HG02610 (cell line): ENCODE measurements around the gene SPRED2.

Experiments
- ATAC-seq: cut with Tn5 transposase; IDR thresholded peaks from one replicate; pipeline ENCODE4 v1.9.1; 2021; ENCODE audit warnings: mild to moderate bottlenecking, moderate library complexity; ENCODE audit not compliant: unreplicated experiment

Gene SPRED2

GRCh38 chr2:65287364-65287763 lies 145.0 kb downstream of the SPRED2 start:
- no peak for ATAC-seq

DNA sequence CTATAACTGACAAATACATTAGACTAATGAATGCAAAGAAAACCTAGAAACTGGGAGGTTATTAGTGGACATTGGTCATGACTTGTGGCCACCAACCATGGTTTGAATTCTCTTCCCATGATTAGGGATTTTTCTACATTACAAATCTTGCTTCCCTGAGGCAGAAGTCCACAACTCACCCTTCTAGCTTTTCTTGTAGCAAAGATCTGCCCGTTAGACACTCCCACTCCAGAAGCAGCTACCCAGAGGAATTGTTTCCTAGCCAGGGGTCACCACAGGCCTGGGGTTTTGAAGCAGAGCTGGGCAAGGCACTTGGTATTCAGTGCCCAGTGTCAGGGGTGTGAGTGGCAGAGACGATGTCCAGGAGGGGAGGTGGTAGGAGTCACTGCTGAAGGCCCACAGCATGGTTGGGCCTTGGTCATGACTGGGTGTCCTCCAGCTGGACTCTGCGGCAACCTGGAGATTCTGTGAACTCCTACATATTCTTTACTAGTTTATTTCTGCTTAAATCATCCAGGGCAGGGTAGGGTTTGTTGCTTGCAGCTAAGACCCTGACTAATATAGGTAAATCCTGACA lies 149.8 kb downstream of the SPRED2 start:
- no peak for ATAC-seq

DNA sequence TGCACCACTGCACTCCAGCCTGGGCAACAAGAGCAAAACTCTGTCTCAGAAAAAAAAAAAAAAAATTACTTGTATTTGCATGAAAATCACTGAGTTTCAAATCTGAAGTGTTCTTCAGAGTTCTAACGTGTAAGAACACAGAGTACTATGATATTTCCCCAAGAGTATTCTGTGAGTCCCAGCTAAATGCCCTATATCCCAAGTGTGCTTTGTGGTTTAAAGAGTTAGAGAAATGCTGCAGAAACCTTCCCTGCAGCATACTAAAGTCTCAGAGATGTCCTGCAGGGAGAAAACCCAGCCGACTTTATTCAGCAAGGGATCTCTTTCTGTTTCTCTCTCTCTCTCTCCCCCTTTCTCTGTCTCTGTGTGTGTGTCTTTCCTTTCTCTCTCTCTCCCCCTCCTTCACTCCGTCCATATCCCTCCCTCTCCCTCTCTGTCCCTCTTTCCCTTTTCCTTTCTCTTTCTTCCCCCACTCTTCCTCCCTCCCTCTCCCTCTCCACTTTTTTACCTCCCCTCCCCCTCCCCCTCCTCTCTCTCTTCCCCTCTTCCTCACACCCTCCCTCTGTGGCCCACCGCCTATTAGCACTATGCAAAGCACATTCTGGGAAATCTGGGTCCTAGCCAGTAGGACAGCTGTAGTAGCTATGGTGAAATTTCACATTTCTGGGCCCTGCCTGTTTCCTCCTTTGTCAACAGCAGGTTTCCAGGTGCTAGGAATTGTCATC lies 150.6 kb downstream of the SPRED2 start:
- no peak for ATAC-seq

- ATAC-seq: no peak
Measured at GRCh38 chr2:65279756-65280155, 152.6 kb downstream of the SPRED2 start.

GRCh38 chr2:65278531-65278981 lies 153.8 kb downstream of the SPRED2 start:
- no peak for ATAC-seq

DNA sequence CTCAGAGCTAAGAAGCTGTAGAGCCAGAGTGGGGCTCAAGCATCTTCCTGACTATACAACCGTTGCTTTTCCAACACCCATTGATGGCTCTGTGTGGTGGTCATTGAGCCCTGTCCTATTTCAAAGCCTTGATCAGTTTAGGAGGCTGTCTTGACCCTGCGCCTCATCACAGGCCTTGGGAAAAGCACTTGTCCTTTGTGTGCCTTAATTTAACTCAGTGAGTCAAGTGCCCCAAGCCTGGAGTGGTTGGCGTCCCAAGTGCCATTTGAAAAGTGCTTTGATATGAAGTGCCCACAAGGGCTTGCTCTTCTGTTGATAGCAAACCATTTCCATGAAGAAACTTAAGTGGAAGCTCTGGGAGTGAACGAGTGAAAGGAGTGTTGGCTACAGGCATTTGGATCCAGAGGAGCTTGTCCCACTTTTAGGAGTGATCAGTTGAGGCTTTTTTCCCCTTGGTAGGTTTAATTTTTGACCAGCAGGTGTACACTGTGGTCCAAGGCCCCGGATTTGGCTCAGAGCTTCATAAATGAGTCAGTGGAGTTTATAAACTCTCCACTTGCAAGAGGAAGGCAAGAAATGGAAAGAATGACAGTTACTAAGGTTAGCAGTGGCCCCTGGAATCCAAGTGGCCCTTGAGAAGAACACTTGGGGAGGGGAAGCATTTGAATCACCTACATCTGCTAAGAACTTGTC lies 154.5 kb downstream of the SPRED2 start:
- ATAC-seq: no peak

GRCh38 chr2:65277118-65277517 lies 155.3 kb downstream of the SPRED2 start:
- ATAC-seq: no peak

- ATAC-seq: no peak
Measured at GRCh38 chr2:65276609-65277008, 155.8 kb downstream of the SPRED2 start.

DNA sequence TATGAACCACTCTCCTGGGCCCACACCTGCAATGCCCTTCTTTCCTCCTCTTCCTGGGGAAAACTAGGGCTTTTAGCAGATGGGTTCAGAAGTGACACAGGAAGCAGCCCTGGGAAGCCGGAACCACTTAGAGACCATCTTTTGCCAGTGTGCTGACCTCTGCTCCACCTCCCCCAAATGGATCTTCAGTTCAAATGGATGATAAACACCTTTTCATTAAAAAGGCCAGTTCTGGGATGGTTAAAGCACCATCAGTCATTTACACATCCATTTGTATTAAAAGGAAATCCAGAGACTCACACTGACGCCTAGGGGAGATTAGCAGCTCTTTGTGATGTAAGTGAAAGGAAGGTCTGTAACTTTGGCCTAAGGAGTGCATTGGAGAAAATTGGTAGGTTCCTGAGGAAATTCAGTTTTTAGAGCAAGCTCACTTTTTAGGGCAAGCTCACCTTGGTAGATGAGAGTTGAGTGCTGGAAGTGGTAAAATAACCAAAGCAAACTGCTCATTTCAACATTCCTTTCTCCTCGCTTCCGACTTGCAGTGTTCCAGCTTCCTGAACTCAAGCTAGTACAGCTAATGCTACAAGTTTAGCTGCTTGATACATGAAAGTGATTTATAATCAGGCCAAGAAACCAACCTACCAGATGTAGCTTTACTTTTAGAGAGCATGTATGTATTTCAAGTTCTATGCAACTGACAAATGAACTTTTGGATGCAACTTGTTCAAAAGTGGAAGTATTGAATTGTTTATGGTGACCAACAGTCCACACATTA lies 157.1 kb downstream of the SPRED2 start:
- no peak for ATAC-seq

DNA sequence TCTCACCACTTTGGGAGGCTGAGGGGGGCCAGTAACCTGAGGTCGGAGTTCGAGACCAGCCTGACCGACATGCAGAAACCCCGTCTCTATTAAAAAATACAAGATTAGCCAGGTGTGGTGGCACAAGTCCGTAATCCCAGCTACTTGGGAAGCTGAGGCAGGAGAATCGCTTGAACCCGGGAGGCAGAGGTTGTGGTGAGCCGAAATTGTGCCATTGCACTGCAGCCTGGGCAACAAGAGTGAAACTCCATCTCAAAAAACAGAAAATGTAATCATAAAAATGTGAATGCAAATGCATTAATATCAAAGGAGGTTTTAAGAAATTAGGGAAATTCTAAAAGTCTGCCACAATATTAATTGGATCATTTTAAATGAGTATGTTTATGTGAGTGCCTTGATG lies 159.1 kb downstream of the SPRED2 start:
- no peak for ATAC-seq

GRCh38 chr2:65268957-65269356 lies 163.4 kb downstream of the SPRED2 start:
- no peak for ATAC-seq

DNA sequence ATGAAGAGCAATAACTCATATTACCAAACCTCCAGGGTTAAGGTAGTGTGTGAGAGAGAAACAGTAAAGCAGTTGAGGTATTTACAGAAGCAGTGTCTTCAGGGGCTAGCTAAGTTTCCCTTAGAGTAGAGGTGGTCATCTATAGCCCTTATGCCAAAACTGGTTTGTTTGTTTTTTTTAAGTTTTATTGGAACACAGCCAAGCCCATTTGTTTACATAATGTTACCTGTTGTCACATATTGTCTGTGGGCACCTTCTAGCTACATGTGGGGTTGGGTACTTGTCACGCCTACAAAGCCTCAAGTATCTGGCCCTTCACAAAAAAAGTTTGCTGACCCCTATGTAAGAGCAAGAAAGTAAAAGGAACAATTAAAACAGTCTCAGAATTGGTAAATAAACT lies 165.4 kb downstream of the SPRED2 start:
- no peak for ATAC-seq

GRCh38 chr2:65265671-65266045 lies 166.7 kb downstream of the SPRED2 start:
- no peak for ATAC-seq

GRCh38 chr2:65264821-65265670 lies 167.4 kb downstream of the SPRED2 start:
- no peak for ATAC-seq

DNA sequence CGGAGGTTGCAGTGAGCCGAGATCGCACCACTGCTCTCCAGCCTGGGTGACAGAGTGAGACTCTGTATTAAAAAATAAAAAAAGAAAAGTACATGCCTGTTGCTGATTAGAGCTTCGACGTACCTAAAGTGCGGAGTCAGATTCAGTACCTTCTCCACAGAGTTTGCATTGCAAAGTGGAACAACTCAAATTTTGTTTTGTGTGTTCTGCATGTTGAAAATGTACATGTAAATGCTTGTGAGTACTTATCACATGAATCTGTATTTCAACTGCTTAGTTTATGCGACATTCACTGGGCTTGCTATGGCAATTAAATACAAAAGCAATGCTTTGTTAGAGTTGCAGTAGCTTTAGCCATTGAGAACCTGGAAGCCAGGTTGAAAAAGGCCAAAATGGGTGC lies 168.4 kb downstream of the SPRED2 start:
- ATAC-seq: no peak

DNA sequence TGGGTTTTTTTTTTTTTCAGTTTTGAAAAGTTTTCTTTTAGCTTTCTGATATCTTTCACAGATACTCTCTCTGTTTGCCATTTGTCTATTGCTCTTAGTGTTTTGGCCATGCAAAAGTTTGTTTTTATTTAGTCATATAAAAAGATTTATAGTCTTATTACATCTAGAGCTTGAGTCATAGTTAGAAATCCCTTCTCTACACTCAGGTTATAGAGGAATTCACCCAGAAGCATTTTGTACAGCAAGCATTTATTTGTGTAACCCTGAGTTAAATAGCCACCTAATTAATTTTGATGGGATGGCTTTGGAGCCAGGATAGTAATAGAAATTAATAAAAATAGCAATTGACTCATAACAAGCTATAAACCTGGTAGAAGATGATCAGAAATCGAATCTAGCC lies 169.1 kb downstream of the SPRED2 start:
- ATAC-seq: no peak

DNA sequence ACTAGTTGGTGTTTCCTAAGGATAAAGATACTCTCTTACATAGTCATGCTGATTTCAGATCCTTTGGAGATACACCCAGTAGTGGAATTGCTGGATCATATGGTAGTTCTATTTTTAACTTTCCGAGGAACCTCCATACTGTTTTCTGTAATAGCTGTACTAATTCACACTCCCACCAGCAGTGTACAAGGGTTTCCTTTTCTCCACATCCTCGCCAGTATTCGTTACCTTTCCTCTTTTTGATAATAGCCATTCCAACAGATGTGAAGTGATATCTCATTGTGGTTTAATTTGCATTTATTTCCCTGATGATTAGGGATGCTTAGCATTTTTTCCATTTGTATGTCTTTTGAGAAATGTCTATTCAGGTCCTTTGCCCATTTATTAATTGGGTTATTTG lies 170.7 kb downstream of the SPRED2 start:
- ATAC-seq: no peak
